Inferior parietal cortex (tissue), 1 donor: Measurements from ENCODE around the gene C1orf115.
"Not testable (repeated sequence)": the region's sequence is repeated elsewhere in the genome, so short reads cannot be mapped to it uniquely, and the experiment has no call there.

ENCODE experiments used
- DNase-seq: peaks from one replicate; pipeline ENCODE4 v3.0.0-alpha.2; 2016; ENCODE audit errors: extremely low spot score

C1orf115 gene

DNA sequence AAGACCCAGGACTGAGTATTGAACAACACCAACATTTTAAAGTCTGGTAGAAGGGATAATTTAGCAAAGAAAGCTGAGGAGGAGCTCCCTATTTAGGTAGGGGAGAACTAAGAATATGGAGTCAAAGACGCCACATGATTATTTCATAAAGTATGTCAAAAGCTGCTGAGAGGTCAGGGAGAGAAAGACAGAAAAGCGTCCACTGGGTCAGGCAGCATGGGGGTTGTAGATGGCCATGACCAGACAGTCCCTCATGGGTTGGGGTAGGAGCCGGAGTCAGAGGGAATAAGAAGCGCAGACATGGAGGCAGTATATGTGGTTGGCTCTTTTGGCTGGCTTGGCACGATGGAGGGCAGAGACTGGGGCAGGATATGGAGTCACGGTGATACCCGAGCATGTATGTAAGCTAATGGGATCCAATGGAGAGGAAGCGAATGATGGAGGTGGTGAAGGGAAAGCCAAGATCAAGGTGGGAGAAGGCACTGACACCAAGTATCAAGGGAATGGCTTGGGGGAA is 4.8 kb downstream of the C1orf115 start:
- no peak for DNase-seq

DNA sequence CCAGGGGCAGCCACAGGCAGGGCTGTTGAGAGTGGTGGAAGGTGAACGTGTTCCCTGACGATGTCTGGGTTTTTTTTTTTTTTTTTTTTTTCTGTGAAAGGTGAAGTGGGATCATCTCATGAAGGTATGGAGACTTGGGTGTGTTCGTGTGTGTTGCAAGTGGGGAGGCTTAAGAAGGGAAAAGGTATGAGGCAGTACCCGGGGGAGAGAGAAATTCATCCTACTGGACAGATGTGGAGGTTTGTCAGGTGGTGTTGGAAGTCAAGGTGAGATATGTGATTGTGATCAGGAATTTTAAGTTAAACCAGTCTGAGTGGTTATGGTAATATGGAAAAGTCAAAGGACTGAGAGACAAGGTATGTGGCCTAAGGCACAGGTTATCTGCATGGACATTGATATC is 5.3 kb downstream of the C1orf115 start:
- no peak for DNase-seq

GRCh38 chr1:220696226-220696862 is 6.2 kb downstream of the C1orf115 start:
- no peak for DNase-seq

GRCh38 chr1:220696863-220697231 is 6.7 kb downstream of the C1orf115 start:
- no peak for DNase-seq

GRCh38 chr1:220697326-220697725 is 7.2 kb downstream of the C1orf115 start:
- DNase-seq: no peak

- DNase-seq: no peak
Measured at GRCh38 chr1:220698607-220699016, 8.4 kb downstream of the C1orf115 start.

DNA sequence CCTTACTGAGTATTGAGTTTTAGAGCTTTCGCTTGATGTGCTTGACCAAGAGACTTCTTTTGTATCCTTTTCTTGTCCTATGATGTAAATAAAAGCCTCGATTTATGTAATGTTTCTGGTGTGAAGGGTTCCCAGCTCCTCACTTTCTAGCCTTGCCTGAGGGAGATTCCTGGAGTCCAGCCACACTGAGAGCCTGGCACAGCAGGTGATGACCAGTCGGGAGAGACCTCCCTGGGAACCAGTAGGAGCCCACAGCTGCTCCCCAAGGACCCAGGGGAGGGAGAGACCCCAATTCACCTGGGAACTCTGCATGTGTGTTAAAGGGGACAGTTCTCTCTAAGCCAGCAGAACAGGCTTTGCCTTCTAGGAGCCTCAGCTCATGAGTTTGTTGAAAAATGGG is 8.9 kb downstream of the C1orf115 start:
- no peak for DNase-seq

- no peak for DNase-seq
Measured at GRCh38 chr1:220700556-220701179, 10.5 kb downstream of the C1orf115 start.

- no peak for DNase-seq
Measured at GRCh38 chr1:220701974-220702373, 11.8 kb downstream of the C1orf115 start.

GRCh38 chr1:220702733-220703270 is 12.6 kb downstream of the C1orf115 start:
- no peak for DNase-seq

DNA sequence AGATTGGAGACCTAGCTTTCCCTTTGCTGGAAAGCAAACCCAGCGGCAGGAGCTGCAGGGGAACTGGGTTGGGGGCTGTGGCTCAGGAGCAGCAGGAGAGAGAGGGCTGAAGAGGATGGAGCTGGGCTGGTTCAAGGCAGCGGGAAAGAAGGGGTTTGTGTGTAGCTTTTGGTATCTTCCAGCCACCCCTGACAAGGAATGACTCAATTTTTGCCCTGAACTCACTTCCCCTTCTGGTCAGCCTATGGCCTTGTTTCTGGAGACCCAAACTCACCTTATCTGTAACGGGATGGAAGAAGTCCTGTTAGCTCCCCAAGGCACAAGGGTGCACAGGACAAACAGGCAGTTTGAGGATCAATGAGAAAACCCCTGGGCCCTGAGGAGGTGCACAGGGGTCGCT is 13.1 kb downstream of the C1orf115 start:
- DNase-seq: no peak

DNA sequence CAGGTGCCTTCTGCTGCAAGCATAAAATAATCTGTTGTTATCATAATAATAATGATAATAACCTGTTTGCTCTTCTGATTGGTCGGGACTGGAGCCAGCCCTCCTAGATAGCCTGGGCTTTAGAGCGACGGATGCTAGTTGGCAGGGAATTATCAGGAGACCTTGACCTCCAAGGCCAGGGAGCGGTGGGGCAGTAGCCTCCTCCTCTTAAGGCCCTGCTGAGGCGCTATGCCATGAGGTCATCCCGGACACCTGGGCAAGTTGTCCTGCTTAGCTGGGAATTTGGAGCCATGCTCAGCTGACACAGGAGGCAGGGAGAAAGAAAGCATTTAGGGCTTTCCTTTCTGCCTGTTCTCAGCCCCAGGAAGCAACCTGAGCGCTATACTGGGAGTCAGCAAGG is 15.6 kb downstream of the C1orf115 start:
- no peak for DNase-seq

- no peak for DNase-seq
Measured at GRCh38 chr1:220706480-220706879, 16.3 kb downstream of the C1orf115 start.

DNA sequence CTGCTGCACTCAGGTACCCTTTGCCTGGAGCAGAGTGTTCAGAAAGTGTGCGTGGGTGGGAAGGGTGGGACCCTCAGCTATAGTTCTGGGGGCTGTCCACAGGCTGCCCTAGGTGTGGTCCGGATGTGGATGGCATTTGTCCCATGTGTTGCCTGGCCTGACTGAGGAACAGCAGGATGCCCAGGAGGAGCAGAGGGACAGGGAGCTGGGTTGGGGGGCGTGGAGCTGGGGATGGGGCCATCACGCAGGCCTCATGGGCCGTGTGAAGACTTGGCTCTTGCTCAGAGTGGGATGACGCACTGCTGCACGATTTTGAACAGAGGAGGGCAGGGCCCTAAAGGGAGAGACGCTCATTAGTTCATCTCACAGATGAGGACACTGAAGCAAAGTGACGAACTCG is 17.0 kb downstream of the C1orf115 start:
- no peak for DNase-seq

- DNase-seq: no peak
Measured at GRCh38 chr1:220708244-220708643, 18.1 kb downstream of the C1orf115 start.

GRCh38 chr1:220708936-220709801 is 19.0 kb downstream of the C1orf115 start:
- DNase-seq: no peak

DNA sequence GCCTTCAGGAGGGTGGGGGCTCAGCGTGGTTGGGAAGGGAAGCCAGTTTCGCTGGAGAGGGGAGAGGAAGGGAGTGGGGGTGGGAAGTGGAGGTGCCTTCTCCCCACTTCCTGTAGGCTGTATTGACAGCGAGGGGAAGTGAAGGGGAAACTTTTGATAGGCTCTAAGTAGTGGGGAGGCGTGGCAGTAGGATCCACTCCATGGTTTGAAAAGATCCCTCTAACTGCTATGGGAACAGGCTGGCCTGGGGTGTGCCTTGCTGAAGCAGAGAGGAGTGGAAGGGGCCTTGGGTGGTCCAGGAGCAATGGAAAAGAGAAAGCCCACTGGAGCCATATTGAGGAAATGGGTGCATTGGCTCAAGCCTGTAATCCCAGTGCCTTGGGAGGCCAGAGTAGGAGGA is 20.2 kb downstream of the C1orf115 start:
- DNase-seq: no peak

DNA sequence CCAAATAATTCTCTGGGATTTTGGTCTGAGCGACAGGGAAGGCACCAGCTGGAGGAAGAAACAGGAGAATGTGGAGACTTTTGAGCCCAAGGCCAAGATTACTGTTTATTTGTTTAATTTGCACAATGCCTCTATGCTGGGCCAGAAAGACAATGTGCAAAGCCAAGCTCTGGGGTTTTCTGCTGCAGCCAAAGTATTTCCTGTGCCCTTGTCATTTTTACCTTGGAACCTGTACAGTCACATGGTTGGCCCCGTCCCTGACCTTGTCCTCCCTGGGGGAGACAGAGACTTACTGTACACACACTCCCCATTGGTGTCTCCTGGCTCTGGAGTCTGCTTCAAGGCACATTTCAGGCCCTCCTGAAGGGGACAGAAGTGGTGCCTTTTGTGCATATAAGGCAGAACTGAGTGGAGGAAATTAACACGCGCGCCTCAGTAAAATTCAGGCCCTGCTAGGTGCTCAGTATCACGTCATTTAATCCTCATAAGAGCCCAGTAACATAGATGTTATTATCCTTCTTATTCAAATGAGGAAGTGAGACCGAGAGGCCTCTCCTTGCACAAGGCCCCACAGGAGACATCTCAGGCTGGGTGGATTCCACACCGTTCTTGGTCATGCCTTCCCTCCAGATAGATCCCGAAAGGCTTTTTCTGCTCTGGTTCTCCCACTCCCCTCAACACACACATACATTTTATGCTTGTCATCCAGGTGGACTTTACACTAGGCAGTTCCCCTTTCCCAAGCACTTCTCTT is 21.1 kb downstream of the C1orf115 start:
- DNase-seq: no peak

- DNase-seq: not testable (repeated sequence)
Measured at GRCh38 chr1:220715986-220716385, 25.8 kb downstream of the C1orf115 start.

- DNase-seq: no peak
Measured at GRCh38 chr1:220717800-220718640, 27.9 kb downstream of the C1orf115 start.

DNA sequence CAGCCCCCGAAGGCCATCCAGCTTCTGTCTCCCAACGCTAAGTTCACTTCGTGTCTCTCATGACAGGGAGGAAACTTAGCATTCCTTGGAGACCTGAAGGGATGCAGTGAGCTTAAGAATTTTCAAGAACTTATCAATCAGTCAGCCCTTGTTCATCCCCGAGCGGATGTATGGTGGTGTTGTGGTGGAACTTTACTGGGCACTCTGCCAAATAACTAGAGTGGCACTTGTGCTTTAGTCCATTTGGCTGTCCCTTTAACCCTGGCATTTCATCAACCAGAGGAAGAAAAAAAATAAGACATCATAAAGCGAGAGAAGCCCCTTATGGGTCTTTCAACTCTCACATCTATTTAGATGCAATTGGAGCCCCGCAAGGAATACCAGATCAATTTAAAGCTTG is 31.1 kb downstream of the C1orf115 start:
- DNase-seq: not testable (repeated sequence)
